Naive B cell (primary cell): ENCODE results near the gene MBD3L3. TPM values are rescaled to one million over a fixed set of nuclear protein-coding genes. Genes with fewer than 3 reads are reported as not detected.

ENCODE experiments used
- polyA plus RNA-seq, 6 donors: library from polyadenylated mRNA; unstranded; fragments of 300-500 nt; fragmentation: Illumina TruSeq; gene quantifications; one replicate each; pipeline ENCODE4 v1.2.3, GENCODE V29; 2021; ENCODE audit warnings: low read depth in 6 of 6

Gene MBD3L3
- polyA plus RNA-seq, 6 donors from 2014 or later: not detected

Other genes with a start within 250 kb of the MBD3L3 start
- under 1 TPM in 3 of 6 donors, not detected in 3; 0.44 to 0.67 (median 0.52) TPM for gene ADGRE1, start 171.1 kb downstream of the MBD3L3 start, polyA plus RNA-seq
- not detected for gene MBD3L2B, start 37.2 kb downstream of the MBD3L3 start, polyA plus RNA-seq
- not detected for gene MBD3L5, start 28.1 kb downstream of the MBD3L3 start, polyA plus RNA-seq
- not detected for gene MBD3L4, start 18.5 kb downstream of the MBD3L3 start, polyA plus RNA-seq
- not detected for gene MBD3L2, start 9.4 kb downstream of the MBD3L3 start, polyA plus RNA-seq
- 10 to 100 TPM in 1 of 6 donors, 1 to 10 TPM in 4, under 1 TPM in 1; 0.68 to 15.5 (median 5.0) TPM for gene ZNF557, start 11.0 kb upstream of the MBD3L3 start, polyA plus RNA-seq
- gene INSR, start 235.7 kb upstream of the MBD3L3 start, polyA plus RNA-seq: 1 to 10 TPM in 2 of 6 donors, under 1 TPM in 3, not detected in 1; 0.40 to 2.2 (median 0.52) TPM